Measurements from ENCODE around the gene ARPC1B.

The ARPC1B gene

DNA sequence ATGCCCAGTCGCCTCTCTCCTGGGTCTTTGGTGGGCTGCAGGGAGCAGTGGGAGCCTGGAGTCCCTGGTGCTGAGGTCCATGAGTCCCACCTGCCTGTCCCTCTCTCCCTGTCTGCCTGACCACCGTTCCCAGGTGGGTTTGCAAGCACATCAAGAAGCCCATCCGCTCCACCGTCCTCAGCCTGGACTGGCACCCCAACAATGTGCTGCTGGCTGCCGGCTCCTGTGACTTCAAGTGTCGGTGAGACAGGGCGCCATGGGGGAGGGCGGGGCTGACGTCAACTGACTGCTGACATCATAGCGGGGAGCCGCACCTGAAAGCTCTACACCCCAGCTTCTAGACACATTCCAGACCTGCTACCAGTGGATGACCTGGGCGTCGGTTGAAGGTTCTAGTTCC, 15.2 kb downstream of the ARPC1B start:
- DNase-seq (ENCODE audit: low spot score), result no peak

DNA sequence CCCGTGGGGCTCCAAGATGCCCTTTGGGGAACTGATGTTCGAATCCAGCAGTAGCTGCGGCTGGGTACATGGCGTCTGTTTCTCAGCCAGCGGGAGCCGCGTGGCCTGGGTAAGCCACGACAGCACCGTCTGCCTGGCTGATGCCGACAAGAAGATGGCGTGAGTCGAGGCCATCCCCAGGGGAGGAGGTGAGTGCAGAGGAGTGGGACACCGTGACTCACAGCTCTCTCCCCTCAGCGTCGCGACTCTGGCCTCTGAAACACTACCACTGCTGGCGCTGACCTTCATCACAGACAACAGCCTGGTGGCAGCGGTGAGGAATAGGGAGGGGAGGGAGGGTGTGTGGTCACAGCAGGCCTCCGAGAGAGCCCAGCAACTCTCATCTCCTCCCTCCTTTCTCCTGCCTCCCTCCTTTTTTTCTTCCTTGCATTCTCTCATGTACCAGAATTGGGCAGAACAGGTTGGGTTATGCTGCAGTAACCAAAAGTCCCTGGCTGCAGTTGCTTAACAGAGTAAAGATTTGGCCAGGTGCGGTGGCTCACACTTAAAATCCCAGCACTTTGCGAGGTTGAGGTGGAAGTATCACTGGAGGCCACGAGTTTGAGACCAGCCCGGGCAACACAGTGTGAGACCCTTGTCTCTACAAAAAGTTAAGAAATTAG, 16.5 kb downstream of the ARPC1B start:
- no peak for DNase-seq (ENCODE audit: low spot score)

DNA sequence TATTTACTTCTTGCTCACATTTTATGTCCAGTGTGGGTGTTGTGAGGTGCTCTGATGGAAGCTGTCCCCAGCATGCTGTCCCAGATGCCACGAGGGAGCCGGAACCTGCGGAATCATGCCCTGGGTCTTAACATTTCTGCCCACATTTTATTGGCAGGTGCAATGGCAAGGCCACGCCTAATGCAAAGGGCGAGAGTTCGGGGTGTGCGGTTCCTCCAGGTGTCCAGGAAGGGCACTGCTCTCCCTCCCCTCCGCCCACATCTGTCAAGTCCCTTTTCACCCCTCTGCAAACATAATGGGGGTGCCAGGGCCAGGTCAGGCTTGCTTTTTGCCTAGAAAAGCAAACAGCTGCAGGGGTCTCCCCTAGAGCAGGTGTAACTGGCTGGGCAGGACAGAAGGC, 17.5 kb downstream of the ARPC1B start:
- no peak for DNase-seq (ENCODE audit: low spot score)

DNA sequence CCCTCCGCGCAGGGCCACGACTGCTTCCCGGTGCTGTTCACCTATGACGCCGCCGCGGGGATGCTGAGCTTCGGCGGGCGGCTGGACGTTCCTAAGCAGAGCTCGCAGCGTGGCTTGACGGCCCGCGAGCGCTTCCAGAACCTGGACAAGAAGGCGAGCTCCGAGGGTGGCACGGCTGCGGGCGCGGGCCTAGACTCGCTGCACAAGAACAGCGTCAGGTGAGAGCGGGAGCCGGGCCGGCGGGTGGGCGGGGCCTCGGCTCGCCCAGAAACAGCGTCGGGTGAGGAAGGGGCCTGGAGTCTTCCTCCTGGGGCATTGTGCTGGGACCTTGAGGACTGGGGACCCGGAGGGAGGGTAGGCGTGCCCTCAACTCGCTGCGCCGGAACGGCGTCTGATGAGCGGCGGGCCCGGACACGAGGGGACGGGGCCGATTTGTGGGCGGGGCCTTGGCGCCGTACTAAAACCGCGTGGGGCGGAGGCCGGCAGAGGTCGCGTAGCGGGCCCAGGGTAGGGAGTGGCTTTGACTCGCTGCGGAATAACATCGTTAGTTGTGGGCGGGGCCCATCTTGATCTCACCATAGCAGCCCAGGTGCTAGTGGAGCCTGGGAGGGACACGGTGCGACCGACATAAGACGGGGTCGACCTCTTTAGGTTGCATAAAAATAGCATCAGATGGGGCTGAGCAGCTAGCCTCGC, 18.3 kb downstream of the ARPC1B start:
- peak; percentile 80 for DNase-seq (ENCODE audit: low spot score)

DNA sequence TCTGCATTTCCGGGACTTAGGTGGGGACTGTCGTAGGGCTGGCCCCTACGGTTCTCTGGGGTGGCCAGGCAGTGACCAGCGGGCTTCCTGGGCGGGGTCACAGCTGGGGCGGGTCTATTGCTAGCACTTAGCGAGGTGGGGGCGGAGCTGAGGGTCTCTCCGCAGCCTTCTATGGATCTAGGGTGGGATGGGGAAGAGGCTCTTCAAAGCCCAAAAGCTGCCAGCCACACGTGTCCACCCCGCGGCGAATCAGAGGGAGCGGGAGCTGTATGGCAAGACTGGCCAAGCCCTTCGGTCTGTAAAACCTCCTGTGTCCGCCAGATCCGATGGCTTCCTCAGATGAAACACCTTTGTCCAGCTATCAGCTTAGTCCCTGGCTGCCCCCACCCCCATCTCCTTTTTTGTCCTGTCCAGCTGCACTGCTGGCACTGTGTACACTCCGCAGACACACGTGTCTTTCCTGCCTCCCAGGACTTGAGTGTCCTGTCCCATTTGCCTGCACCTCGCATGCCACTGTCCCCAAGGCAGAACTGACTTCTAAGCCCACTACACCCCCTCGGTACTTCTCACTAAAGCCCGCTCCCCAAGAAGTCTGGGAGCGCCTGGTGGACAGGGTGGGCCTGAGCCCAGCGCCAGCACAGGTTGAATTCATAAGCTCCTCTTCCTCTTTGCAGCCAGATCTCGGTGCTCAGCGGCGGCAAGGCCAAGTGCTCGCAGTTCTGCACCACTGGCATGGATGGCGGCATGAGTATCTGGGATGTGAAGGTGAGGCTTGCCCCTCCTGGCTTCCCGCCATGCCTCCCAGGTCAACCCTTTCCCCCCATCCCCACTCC, 19.0 kb downstream of the ARPC1B start:
- DNase-seq (ENCODE audit: low spot score), result no peak

DNA sequence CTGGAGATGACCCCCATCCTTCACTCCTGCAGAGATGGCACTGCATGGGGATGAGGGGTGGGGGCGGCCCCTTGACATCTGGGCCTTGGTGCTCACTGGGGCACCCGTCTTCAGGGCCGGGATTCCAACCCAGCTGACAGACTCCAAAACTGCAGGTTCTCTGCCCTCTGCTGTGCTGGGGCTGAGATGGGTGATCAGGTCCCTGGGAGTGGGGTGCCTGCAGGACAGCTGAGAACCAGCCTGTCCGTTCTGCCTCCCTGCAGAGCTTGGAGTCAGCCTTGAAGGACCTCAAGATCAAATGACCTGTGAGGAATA, 19.6 kb downstream of the ARPC1B start:
- no peak for DNase-seq (ENCODE audit: low spot score)

DNA sequence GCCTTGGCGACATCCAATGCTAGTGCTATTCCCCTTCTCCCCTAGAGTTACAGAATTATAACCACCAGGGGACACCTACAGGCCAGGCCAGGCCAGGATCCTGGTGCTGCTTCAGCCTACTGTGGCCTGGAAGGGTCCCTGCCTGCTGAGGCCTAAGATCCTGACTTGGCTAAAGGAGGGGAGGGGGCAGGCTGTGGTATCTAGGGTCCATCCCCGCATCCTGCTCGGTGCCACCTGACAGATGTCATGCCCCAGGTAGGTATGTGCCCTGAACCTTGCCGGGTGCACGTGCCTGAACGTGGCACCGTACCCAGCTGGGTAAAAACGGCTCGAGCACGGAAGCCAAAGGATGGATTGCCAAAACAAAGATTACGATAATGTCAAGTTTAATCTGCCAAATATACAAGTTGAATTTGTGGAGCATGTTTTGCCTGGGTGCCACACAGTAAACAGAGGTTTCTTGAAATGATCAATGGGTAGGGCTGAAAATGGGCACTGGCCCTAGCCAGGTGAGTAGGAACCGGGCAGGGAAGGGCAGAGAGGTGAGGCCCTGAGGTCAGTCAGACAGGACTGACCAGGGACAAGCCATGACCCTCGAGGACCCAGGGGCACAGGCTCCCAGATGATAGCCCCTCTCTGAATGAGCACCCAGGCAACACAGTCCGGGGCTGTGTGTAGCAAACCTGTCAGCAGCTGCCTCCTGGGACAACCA, 21.2 kb downstream of the ARPC1B start:
- DNase-seq (ENCODE audit: low spot score), result no peak

DNA sequence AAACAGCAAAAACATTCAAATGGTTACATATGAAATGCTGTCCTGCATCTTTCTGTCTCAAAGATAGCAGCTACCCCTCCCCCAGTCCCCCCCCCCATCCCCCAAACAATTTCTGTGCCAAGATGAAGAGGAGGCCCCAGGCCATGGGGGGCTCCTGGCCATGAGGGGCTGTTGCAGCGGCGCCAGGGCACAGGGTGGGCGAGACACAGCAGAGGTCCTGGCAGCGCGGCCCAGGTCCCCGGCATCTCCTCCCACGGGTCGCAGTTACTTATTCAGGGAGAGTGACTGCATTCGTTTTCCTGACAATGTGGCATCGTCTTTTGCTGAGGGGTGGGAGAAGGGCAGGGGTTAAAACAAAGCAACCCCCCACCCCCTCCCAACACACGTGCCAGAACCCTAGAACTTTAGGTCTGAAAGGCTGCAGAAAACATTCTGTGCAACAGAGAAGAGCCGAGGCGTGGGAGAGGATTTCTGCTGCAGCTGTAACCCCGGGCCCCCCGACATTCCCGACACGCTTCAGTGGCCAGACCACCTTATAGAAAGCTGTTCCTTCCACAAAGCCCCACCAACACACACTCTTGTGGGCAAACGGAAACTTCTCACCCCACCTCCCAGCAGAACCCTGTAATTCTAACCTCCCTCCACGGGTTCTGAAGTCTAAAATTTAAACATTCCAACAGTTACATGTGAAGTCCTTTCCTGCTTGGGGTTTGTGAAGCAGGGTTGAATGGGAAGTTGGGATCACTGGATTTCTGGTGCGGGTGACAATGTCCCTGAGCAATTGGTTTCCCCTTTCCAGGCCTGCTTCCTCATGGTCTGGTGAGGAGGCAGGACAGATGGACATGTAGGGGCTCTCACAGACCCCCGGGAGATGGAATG, 22.1 kb downstream of the ARPC1B start:
- no peak for DNase-seq (ENCODE audit: low spot score)

DNA sequence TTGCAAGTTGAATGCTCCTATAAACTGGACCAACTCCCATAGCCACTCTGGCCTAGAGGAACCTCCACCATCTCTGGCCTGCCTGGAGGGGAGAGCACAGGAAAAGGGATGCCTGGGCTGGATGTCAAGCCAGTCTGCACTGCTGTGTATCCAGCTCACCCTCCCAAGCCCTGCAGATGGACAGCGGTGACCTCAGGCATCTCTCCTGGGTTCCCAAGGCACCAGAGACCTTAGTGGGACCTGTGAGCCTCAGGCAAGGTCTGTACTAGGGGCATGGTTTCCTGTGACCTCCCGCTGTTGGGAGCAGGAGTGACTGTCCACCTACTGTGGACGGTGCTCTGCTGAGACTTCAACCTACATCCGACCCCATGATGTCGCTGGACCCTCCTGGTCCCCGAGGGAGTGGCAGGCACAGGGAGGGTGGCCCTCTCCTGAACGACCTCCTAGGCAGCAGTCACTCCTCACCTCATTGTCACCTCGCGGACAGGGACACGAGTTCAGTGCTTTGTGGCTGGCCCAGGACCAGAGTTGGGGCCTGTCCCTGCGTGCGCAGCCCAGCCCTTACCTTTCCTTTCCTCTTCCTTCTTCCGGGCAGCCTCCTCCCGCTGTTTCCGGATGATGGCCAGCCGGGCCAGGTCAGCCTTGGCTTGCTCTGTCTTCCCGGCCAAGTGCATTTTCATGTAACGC, 22.9 kb downstream of the ARPC1B start:
- DNase-seq (ENCODE audit: low spot score), result no peak

DNA sequence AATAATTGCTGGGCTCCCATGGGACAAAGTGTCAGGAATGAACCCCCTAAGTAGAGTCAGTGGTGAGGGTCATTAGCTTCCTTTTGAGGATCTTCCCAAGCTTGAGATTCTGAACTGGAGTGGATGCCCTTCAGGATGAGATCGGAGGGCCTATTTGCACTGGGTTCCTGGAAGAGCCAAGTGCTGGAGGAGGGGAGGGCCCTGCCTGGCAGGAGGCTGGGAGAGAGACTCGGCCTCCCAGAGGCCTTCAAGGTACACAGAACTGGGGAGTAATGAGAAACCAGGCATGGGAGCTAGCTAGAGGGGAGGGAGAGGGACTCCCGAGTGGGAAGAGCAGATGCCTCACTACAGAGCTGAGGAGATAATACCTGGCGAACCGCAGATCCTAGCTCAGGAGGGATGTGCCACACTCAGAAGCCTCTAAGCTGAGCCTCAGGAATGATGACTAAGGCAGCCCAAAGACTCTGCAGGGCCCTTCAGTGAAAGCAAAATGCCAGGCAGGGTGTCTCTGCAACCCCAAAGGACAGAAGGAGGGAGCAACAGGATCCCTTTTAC, 24.4 kb downstream of the ARPC1B start:
- DNase-seq (ENCODE audit: low spot score), result no peak

DNA sequence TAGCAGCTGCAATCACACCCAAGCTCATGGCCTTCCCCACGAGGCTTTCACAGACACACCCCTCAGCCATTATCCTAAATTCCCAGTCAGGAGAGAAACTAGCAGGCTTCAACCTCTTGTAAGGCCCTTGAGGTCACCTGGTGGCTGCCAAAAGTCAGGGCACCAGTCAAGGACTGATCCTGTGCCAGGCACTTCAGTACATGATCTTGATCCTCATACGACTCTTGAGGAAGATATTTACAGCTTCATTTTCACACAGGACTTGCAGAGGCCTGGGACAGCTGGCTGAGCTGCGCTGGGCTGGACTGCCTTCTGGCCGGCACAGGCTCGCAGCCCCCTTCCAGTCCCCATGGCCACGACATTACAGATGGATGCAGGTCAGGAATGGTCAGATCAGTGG, 25.1 kb downstream of the ARPC1B start:
- no peak for DNase-seq (ENCODE audit: low spot score)

DNA sequence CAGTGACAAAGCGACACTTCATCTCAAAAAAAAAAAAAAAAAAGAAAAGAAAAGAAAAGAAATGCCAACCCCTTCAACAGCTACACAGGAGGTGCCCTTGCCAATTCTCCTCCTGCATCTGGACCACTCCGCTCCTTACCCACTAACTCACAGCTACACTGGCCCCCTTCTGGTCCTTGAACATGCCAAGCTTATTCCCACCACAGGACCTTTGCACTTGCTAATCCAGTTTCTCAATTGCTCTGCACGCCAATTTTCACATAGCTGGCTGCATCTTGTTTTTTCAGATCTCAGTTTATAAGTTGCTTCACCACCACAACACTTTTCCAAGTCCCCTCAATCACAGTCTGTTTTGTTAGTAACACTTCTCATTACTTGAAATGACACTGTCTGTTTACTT, 28.3 kb downstream of the ARPC1B start:
- DNase-seq (ENCODE audit: low spot score), result no peak

DNA sequence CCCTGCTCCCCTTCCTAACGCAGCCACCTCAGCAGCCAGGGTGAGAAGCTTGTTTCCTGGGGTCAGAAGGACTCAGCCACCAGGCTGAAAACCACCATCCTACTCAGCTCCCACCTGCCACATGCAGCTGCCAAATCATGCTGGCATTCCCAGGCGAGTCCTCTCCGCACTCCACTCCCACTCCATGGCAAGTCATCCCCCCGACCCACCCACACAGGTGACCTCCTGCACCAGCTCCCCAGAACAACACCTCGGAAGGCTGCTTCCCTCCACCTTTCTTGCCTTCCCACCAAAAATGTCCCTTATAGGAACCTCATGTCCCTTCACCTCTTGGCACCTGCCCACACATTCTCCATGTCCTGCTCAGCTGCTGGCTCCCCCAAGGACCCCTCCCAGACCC, 29.2 kb downstream of the ARPC1B start:
- no peak for DNase-seq (ENCODE audit: low spot score)

DNA sequence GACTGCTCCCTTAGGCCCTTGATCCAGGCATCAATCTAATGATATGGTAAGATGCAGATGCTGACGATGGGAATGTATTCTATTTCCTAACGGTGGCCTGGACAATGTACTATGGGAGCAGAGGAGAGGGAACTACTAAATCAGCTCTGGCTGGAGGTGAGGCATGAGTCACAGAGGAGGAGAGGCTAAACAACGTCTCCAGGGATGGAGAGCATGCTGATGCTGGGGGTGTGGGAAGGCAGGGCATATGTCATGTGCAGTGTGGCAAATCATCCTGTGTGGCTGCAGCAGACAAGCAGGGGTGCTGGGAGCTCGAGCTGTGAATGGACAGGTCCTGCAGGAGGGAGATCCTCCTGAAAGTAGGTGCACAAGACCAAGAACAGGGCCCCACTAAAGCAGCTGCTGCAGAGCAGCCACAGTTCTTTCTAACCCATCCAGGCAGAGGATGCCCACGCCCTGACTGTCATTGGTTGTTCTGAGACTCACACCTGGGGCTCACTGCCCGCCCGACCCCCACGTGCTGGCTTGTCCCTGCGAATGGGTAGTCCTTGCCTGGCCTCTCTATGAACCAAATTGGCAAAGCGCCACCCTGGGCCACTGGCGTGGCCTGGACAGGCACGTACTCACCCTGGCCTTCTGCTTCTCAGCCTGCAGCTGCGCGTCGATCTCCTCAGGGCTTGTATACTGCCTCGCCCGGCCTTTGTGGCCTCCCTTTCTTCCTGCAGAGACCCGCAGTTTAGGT, 29.9 kb downstream of the ARPC1B start:
- no peak for DNase-seq (ENCODE audit: low spot score)

DNA sequence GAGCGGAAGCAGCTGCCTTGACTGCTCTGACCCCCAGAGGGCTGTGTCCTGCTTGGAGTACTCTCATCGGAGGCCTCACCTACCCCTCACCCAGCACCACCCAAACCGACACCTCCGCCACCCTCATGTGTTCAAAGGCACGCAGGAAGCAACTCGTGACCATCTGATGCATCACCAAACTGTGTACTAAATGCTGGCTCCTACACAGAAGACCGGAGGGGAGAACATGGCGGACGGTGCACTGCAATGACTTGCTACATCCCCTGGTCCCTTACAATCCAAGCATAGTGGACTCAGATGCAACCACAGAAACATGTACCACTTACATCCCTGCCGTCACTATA, 30.4 kb downstream of the ARPC1B start:
- no peak for DNase-seq (ENCODE audit: low spot score)

DNA sequence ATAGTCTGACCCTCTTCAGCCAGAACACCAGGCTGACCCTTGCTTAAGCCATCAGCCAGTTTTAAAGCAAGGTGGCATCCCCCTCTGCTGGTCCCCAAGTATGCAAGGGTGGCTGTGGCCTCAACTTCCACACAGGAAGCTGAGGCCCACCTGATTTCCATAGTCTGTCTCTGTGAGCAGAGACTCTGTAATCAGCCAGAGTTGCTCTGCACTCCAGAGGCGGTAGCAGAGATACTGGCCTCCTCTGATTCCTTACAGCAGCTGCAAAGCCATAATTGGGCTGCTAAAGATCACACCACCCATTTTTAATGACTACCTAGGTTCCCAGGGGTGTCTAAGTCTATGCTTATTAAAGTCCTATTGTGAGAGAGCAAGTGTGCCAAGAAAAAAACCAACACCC, 32.0 kb downstream of the ARPC1B start:
- DNase-seq (ENCODE audit: low spot score), result no peak

DNA sequence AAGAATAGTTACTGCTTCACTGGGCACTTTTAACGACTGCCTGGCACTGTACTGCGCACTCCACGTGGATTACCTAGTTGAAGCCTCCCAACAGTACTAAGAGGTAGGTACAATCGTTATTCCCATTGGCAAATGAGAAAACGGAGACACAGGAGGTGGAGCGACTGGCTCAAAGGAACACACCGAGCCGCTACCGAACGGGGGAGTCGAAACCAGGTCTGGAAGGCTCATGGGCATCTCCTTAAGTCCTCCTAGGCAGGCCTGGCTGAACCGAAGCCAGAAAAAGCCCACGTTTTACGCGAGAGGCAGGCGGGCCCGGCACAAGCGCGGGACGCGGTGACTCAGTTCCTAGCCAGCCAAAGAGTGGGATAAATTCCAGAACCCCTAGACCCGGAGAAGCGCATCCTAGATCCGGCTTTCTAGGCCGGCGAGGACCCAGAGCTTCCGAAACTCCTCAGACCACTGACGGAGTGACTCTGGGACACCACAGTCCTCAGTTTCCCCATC, 33.4 kb downstream of the ARPC1B start:
- DNase-seq (ENCODE audit: low spot score), result no peak

DNA sequence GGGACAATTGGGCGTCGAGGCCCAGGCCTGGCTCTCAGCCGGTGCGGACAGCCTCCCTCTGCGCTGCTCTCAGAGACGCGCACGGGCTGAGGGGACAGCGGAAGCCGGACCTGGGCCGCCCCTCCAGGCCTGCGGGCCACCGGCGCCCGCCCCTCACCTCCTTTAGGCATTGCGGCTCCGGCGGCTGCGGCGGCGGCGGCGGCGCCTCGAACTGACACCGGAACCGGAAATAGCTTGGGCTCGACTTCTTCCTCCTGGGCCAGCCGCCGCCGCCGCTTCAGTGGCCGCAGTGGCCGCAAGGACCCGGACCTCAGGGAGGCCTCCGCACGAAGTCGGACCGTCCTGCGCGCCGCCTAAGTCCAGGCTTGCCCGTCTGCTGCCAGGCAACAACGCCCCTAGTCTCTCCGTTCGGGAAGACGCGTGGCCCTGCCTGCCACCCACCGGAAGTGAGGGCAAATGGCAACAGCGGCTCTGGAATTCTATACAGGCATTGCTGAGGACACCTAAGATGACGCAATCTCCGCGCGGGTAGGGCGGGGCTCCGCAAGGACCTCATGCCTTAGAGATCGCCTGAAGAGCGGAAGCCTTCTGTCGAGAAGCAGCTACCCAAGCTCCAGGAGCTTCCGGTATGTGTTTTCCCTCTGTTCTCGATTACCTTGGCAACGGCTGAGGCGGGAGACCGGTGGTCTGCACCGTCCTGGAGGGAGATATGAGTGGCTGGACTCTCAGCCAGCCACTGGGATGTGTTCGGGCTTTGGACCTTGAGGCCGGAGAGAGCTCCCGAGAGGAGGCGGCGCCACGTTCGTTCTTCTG, 34.1 kb downstream of the ARPC1B start, which contains the start of the genes BUD31 and PDAP1:
TSS of gene BUD31 (plus strand) at position 591 of the 813 bp plus-strand sequence. CDS start 2,124 bp downstream, outside the sequence.
TSS of gene PDAP1 (minus strand) at position 219 of the 813 bp plus-strand sequence. CDS start at position 170, 49 bp downstream.
- peak; percentile 93 for DNase-seq (ENCODE audit: low spot score)

DNA sequence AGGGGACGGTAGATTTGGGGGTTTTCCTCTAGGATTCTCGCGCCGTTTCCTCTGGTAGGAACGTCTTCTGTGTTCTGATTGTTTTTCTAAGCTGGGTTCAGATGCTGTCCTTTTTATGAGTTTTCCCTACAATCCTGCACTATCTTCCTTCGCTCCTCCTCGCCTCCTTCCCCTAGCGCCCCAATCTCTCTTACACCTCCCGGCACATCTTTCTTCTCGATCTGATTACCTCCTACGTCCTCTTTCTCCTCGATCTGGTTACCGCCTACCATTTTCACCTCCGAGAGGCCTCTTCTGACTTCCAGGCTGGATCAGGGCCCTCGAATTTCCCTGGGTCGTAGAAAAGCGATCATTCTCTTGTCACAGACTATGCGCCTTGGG, 34.7 kb downstream of the ARPC1B start:
- DNase-seq (ENCODE audit: low spot score), result no peak

Measured in CD4-positive, alpha-beta T cell treated with Interleukin-6 at 100 ng/mL for 8 hours (primary cell).